ENCODE data around the gene CDK5R2.

DNA sequence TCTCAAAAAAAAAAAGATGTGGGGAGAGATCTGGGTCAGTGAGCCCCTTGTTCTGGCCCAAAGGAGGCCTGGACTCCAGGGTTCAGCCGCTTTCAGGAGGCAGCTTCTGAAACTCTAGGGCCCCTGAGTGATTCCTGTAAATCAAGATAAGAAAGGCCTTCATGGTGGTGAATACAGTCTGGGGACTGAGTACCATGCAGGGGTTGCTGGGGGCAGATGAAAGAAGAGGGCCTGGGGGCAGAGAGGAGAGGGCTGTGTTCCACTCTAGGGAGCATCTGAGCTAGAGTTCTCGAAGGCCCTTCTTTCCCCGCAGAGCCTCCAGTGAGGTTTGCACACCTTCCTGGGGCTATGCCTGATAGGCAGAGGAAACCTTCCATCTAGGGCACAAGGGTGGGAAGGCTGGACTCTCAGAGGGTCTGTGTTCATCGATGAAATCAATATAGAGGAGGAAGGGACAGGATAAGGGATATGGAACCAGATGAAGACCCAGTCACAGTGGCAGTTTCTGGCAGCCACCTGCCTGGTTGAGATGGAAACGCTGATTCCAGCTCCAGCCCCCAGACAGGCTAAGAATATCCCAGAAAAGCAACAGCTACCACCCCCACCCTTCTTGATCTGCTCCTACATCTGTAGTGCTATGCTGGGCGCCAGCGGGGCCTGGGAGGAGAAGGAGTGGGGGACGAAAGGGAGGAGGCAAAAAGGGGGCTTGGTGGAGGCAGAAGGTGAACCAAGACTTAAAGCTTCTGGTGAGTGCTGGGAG is 4.7 kb upstream of the CDK5R2 start:
- TF ChIP-seq, protein P1, sequence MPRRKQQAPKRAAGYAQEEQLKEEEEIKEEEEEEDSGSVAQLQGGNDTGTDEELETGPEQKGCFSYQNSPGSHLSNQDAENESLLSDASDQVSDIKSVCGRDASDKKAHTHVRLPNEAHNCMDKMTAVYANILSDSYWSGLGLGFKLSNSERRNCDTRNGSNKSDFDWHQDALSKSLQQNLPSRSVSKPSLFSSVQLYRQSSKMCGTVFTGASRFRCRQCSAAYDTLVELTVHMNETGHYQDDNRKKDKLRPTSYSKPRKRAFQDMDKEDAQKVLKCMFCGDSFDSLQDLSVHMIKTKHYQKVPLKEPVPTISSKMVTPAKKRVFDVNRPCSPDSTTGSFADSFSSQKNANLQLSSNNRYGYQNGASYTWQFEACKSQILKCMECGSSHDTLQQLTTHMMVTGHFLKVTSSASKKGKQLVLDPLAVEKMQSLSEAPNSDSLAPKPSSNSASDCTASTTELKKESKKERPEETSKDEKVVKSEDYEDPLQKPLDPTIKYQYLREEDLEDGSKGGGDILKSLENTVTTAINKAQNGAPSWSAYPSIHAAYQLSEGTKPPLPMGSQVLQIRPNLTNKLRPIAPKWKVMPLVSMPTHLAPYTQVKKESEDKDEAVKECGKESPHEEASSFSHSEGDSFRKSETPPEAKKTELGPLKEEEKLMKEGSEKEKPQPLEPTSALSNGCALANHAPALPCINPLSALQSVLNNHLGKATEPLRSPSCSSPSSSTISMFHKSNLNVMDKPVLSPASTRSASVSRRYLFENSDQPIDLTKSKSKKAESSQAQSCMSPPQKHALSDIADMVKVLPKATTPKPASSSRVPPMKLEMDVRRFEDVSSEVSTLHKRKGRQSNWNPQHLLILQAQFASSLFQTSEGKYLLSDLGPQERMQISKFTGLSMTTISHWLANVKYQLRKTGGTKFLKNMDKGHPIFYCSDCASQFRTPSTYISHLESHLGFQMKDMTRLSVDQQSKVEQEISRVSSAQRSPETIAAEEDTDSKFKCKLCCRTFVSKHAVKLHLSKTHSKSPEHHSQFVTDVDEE (CRISPR knock-in tag; IDR thresholded peaks at IDR 0.05), result no peak
- TF ChIP-seq, protein P2, sequence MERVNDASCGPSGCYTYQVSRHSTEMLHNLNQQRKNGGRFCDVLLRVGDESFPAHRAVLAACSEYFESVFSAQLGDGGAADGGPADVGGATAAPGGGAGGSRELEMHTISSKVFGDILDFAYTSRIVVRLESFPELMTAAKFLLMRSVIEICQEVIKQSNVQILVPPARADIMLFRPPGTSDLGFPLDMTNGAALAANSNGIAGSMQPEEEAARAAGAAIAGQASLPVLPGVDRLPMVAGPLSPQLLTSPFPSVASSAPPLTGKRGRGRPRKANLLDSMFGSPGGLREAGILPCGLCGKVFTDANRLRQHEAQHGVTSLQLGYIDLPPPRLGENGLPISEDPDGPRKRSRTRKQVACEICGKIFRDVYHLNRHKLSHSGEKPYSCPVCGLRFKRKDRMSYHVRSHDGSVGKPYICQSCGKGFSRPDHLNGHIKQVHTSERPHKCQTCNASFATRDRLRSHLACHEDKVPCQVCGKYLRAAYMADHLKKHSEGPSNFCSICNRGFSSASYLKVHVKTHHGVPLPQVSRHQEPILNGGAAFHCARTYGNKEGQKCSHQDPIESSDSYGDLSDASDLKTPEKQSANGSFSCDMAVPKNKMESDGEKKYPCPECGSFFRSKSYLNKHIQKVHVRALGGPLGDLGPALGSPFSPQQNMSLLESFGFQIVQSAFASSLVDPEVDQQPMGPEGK (CRISPR knock-in tag; IDR thresholded peaks at IDR 0.05; ENCODE audit: borderline replicate concordance), result no peak
- TF ChIP-seq ZNF8 (CRISPR knock-in tag; IDR thresholded peaks at IDR 0.05) (no peak), ZFP30 (CRISPR knock-in tag; IDR thresholded peaks at IDR 0.05) (no peak), ZC3H10 (CRISPR knock-in tag; IDR thresholded peaks at IDR 0.05) (no peak), TCF4 (CRISPR knock-in tag; IDR thresholded peaks at IDR 0.05; ENCODE audit: borderline replicate concordance) (no peak), ZNF565 (CRISPR knock-in tag; conservative IDR thresholded peaks at IDR 0.05; ENCODE audit: low read depth) (no peak), GLIS3 (CRISPR knock-in tag; IDR thresholded peaks at IDR 0.05) (no peak), PPARA (CRISPR knock-in tag; IDR thresholded peaks at IDR 0.05; ENCODE audit: borderline replicate concordance) (no peak), TOX (CRISPR knock-in tag; IDR thresholded peaks at IDR 0.05; ENCODE audit: borderline replicate concordance) (no peak), RARB (CRISPR knock-in tag; IDR thresholded peaks at IDR 0.05) (no peak), ARNTL (CRISPR knock-in tag; IDR thresholded peaks at IDR 0.05; ENCODE audit: borderline replicate concordance, low read depth) (no peak)
- TF ChIP-seq, protein P3, sequence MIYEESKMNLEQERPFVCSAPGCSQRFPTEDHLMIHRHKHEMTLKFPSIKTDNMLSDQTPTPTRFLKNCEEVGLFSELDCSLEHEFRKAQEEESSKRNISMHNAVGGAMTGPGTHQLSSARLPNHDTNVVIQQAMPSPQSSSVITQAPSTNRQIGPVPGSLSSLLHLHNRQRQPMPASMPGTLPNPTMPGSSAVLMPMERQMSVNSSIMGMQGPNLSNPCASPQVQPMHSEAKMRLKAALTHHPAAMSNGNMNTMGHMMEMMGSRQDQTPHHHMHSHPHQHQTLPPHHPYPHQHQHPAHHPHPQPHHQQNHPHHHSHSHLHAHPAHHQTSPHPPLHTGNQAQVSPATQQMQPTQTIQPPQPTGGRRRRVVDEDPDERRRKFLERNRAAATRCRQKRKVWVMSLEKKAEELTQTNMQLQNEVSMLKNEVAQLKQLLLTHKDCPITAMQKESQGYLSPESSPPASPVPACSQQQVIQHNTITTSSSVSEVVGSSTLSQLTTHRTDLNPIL (CRISPR knock-in tag; IDR thresholded peaks at IDR 0.05; ENCODE audit: low read depth), result no peak
